Liver (tissue), 3 donors: ENCODE data around the gene NCOA3.
"Not testable (repeated sequence)": the region's sequence is repeated elsewhere in the genome, so short reads cannot be mapped to it uniquely, and the experiment has no call there.

Experiments
- RAD21 ChIP-seq, 2 donors: IDR thresholded peaks; 2 replicates each; pipeline ENCODE4 v1.6.1; 2016; ENCODE audit warnings: antibody characterized with exemption in 2 of 2, mild to moderate bottlenecking in 2 of 2
- SP1 ChIP-seq: IDR thresholded peaks from 2 replicates; pipeline ENCODE4 v1.6.1; 2018; ENCODE audit warnings: antibody characterized with exemption, mild to moderate bottlenecking
- ZBTB33 ChIP-seq: IDR thresholded peaks from 2 replicates; pipeline ENCODE4 v1.6.1; 2016; ENCODE audit warnings: antibody characterized with exemption
- TF ChIP-seq, protein P1 (sequence below): fragments of 150-350 bp; IDR thresholded peaks from 2 replicates; pipeline ENCODE4 v1.5.1; 2017; ENCODE audit warnings: improper control_type of control experiment, low read depth, low read length; ENCODE audit not compliant: missing input control
- donor health status: healthy.
- donor health status: healthy.

- not testable (repeated sequence) for TF ChIP-seq RAD21 (IDR thresholded peaks at IDR 0.05); ZBTB33; SP1
- TF ChIP-seq, protein P1, sequence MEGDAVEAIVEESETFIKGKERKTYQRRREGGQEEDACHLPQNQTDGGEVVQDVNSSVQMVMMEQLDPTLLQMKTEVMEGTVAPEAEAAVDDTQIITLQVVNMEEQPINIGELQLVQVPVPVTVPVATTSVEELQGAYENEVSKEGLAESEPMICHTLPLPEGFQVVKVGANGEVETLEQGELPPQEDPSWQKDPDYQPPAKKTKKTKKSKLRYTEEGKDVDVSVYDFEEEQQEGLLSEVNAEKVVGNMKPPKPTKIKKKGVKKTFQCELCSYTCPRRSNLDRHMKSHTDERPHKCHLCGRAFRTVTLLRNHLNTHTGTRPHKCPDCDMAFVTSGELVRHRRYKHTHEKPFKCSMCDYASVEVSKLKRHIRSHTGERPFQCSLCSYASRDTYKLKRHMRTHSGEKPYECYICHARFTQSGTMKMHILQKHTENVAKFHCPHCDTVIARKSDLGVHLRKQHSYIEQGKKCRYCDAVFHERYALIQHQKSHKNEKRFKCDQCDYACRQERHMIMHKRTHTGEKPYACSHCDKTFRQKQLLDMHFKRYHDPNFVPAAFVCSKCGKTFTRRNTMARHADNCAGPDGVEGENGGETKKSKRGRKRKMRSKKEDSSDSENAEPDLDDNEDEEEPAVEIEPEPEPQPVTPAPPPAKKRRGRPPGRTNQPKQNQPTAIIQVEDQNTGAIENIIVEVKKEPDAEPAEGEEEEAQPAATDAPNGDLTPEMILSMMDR: not testable (repeated sequence)
These were observed 93.5 kb downstream of the NCOA3 start for GRCh38 chr20:47595138-47595537.
